Measurements from ENCODE around the gene ATG4B.

The ATG4B gene

DNA sequence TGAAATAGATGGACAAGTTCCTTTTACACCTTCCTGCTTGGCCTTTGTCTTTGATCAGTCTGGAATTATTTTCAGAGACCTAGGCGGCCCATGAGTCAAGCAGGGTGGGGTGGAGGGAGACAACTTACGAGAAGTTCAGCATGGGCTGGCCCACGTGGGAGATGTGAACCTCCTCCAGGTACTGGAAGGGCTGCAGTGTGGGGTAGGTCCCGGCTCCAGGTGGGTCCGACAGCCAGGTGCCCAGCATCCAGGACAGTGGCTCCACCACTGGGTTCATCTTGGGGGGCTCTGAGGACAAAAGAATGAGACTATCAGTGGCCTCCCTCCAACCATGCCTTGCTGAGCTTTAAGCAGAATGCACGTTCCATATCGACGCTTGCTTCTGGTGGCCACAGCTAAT is 31.3 kb upstream of the ATG4B start:
- H3K27ac ChIP-seq, result no peak overlapping the region
- no peak overlapping the region for H3K4me3 ChIP-seq (IDR thresholded peaks at IDR 0.05; ENCODE audit: insufficient read depth, low read depth, low read length)
- H3K4me2 ChIP-seq, result no peak overlapping the region
- H3K9ac ChIP-seq, result no peak overlapping the region
- no peaks in the 10 kb centered on the region for H3K79me2 ChIP-seq (ENCODE audit: insufficient read depth, low read depth)
- H2AFZ ChIP-seq (ENCODE audit: low read depth), result no peak overlapping the region
- no peaks in the 10 kb centered on the region for H3K4me1 ChIP-seq (ENCODE audit: low read depth, poor library complexity, severe bottlenecking)
- no peaks in the 10 kb centered on the region for H4K20me1 ChIP-seq (ENCODE audit: insufficient read depth)
- H3K27me3 ChIP-seq (ENCODE audit: insufficient read depth, low read depth), result no peaks in the 10 kb centered on the region
- TF ChIP-seq, protein P1, sequence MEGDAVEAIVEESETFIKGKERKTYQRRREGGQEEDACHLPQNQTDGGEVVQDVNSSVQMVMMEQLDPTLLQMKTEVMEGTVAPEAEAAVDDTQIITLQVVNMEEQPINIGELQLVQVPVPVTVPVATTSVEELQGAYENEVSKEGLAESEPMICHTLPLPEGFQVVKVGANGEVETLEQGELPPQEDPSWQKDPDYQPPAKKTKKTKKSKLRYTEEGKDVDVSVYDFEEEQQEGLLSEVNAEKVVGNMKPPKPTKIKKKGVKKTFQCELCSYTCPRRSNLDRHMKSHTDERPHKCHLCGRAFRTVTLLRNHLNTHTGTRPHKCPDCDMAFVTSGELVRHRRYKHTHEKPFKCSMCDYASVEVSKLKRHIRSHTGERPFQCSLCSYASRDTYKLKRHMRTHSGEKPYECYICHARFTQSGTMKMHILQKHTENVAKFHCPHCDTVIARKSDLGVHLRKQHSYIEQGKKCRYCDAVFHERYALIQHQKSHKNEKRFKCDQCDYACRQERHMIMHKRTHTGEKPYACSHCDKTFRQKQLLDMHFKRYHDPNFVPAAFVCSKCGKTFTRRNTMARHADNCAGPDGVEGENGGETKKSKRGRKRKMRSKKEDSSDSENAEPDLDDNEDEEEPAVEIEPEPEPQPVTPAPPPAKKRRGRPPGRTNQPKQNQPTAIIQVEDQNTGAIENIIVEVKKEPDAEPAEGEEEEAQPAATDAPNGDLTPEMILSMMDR (conservative IDR thresholded peaks at IDR 0.05; ENCODE audit: low read depth, low read length), result no peak
- no peaks in the 10 kb centered on the region; the same call in 1 of the 2 replicates for H3K36me3 ChIP-seq (ENCODE audit: insufficient read depth)

DNA sequence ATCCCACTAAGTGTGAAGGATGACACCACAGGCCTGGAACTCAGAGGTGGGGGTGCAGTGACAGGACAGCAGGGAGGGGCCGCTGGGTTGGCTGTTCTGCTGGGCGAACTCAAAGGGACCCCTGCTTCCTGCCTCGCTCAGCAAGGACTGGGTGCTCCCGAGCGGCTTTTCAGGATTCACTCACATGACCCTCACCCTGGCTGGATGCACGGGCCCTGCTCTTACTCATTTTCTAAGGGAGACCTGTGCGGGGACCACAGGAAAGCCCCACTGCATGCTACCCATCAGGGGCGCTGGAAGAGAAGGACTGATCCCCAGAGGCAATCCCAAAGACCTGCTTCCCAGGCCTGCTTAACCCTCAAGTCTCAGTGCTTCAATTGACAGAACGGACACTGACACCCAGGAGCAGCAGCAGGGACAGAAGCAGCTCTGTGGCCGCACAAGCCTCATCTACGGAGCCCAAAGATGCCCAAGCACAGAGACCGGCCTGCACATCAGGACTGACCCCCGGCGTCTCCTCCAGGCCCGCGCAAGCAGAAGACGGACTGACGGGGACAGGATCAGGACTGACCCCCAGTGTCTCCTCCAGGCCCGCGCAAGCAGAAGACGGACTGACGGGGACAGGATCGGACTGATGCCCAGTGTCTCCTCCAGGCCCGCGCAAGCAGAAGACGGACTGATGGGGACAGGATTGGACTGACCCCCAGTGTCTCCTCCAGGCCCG is 30.2 kb upstream of the ATG4B start:
- no peaks in the 10 kb centered on the region; the same call in 1 of the 2 replicates for H3K36me3 ChIP-seq (ENCODE audit: insufficient read depth)

DNA sequence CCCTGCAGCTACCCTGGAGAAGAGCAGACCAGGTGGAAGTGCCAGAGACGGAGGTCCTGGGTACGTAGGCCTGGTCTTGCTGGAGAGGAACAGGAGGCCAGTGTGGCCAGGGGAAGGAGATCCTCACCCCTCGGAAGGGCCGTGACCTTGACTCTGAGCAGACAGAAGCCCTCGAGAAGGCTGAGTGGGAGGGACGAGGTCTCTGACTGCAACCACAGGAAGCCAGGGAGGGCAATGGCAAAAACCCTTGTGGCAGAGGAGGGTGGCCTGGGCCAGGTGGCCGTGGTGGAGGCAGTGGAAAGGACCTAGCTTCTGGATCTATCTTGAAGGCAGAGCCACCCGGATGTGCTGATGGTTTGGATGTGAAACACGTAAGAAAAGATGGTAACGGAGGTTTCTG is 28.6 kb upstream of the ATG4B start:
- Histone ChIP-seq H3K4me2 (no peak overlapping the region), H2AFZ (ENCODE audit: low read depth) (no peak overlapping the region), H3K27me3 (ENCODE audit: insufficient read depth, low read depth) (no peaks in the 10 kb centered on the region), H3K9ac (no peak overlapping the region), H3K4me3 (IDR thresholded peaks at IDR 0.05; ENCODE audit: insufficient read depth, low read depth, low read length) (no peak overlapping the region), H3K27ac (no peak overlapping the region), H3K79me2 (ENCODE audit: insufficient read depth, low read depth) (no peaks in the 10 kb centered on the region; the same call in 1 of the 2 replicates), H3K36me3 (ENCODE audit: insufficient read depth) (no peaks in the 10 kb centered on the region), H4K20me1 (ENCODE audit: insufficient read depth) (no peaks in the 10 kb centered on the region), H3K4me1 (ENCODE audit: low read depth, poor library complexity, severe bottlenecking) (no peaks in the 10 kb centered on the region)
- TF ChIP-seq, protein P1 (conservative IDR thresholded peaks at IDR 0.05; ENCODE audit: low read depth, low read length), result no peak

More for the DNA sequence above, 30.2 kb upstream of the ATG4B start:
- Histone ChIP-seq H2AFZ (ENCODE audit: low read depth) (no peak overlapping the region), H3K4me3 (IDR thresholded peaks at IDR 0.05; ENCODE audit: insufficient read depth, low read depth, low read length) (no peak overlapping the region), H3K79me2 (ENCODE audit: insufficient read depth, low read depth) (no peaks in the 10 kb centered on the region), H4K20me1 (ENCODE audit: insufficient read depth) (no peaks in the 10 kb centered on the region), H3K9ac (no peak overlapping the region), H3K4me2 (no peak overlapping the region), H3K27ac (no peak overlapping the region), H3K4me1 (ENCODE audit: low read depth, poor library complexity, severe bottlenecking) (no peaks in the 10 kb centered on the region), H3K27me3 (ENCODE audit: insufficient read depth, low read depth) (no peaks in the 10 kb centered on the region)
- TF ChIP-seq, protein P1 (conservative IDR thresholded peaks at IDR 0.05; ENCODE audit: low read depth, low read length), result no peak

DNA sequence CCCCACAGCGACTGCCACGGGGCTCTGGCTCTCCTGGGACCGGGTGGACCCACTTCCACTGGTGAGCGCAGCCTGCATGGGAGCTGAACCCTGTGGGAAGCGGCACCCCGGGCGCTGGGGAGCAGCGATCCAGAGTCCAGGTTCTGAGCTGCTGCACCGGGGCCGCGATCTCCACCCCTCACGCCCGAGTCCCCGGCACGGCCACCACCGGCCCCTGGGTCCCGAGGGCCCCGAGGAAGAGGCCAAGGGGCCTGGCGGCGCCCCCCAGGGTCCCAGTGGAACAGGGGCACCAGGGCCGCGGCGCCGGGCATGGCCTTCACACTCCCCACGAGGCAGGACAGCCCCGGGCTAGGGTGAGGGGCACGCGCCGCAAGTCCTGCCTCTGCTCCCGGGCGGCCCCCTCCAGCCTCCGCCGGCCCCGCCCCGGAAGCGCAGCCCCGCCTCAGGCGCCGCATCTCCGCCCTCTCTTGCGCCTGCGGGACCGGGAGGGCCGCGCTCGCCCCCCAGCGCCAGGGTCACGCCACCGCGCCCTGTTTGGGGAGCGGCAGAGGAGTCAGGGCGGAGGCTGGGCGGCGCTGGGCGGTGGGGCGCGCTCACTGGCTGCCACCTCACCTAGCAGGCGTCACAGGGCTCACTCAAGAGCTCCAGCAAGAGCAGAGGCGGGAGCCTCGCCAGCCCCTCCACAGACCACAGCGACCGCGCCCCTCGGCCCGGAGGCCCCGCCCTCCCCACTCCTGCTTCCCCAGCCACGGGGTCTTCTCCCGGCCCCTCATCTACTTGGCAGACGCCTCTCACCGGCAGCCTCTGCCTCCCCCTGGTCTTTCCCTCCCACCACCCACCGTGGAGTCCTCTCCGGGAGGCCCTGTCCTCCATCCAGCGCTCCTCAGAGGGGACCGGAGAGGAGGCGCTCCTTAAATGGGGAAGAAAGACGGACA is 27.4 kb upstream of the ATG4B start:
- Histone ChIP-seq H3K4me3 (IDR thresholded peaks at IDR 0.05; ENCODE audit: insufficient read depth, low read depth, low read length) (no peak overlapping the region), H3K27me3 (ENCODE audit: insufficient read depth, low read depth) (no peaks in the 10 kb centered on the region), H3K27ac (no peak overlapping the region), H3K4me2 (no peak overlapping the region), H3K4me1 (ENCODE audit: low read depth, poor library complexity, severe bottlenecking) (no peaks in the 10 kb centered on the region), H3K79me2 (ENCODE audit: insufficient read depth, low read depth) (no peaks in the 10 kb centered on the region; the same call in 1 of the 2 replicates), H3K36me3 (ENCODE audit: insufficient read depth) (no peaks in the 10 kb centered on the region), H4K20me1 (ENCODE audit: insufficient read depth) (no peaks in the 10 kb centered on the region), H2AFZ (ENCODE audit: low read depth) (no peak overlapping the region), H3K9ac (no peak overlapping the region)
- TF ChIP-seq, protein P1 (conservative IDR thresholded peaks at IDR 0.05; ENCODE audit: low read depth, low read length), result no peak
